Prostate gland (tissue), 2 donors: ENCODE data around the gene FCHO1.

Source experiments
- POLR2A ChIP-seq: fragments of 450-650 bp; IDR thresholded peaks from one replicate; pipeline ENCODE4 v1.6.1; 2016; ENCODE audit warnings: antibody characterized with exemption, mild to moderate bottlenecking
- POLR2AphosphoS5 ChIP-seq: sonication (generic); formaldehyde crosslinking; IDR thresholded peaks from one replicate; pipeline ENCODE4 v1.6.1; 2017; ENCODE audit warnings: antibody characterized with exemption
- TF ChIP-seq, protein P1 (sequence below), 4 experiments: fragments of 200-600 bp in 2 of 4; fragments of 450-650 bp in 2 of 4; sonication (generic) in 2 of 4; IDR thresholded peaks; 1 replicate in 3 of 4; 2 replicates in 1 of 4; pipeline ENCODE4 v1.5.1; 2016 to 2019; ENCODE audit warnings: antibody characterized with exemption in 4 of 4, mild to moderate bottlenecking in 2 of 4, moderate library complexity in 2 of 4

DNA sequence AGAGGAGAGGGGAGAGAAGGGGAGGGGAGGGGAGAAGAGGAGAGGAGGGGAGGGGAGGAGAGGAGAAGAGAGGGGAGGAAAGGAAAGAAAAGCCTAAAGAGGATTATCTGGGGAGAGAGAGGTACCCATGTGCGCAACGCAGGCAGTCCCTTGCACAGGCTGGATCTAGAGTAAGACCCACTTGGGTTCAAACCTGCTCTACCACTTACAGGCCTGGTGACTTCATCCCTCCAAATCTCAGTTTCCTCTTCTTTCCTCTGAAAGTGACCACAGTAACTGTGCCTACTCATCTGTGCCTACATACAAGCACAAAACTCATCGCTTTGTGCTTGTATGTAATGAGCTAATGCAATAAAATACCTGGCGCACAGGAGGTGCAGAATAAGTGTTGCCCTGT lies 32.7 kb upstream of the FCHO1 start:
- TF ChIP-seq, protein P1, sequence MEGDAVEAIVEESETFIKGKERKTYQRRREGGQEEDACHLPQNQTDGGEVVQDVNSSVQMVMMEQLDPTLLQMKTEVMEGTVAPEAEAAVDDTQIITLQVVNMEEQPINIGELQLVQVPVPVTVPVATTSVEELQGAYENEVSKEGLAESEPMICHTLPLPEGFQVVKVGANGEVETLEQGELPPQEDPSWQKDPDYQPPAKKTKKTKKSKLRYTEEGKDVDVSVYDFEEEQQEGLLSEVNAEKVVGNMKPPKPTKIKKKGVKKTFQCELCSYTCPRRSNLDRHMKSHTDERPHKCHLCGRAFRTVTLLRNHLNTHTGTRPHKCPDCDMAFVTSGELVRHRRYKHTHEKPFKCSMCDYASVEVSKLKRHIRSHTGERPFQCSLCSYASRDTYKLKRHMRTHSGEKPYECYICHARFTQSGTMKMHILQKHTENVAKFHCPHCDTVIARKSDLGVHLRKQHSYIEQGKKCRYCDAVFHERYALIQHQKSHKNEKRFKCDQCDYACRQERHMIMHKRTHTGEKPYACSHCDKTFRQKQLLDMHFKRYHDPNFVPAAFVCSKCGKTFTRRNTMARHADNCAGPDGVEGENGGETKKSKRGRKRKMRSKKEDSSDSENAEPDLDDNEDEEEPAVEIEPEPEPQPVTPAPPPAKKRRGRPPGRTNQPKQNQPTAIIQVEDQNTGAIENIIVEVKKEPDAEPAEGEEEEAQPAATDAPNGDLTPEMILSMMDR (IDR thresholded peaks at IDR 0.05), result no peak
- TF ChIP-seq POLR2A (no peak), POLR2AphosphoS5 (no peak)
